ENCODE results near the gene FRY. TPM values are rescaled to one million over a fixed set of nuclear protein-coding genes. Genes with fewer than 3 reads are reported as not detected.

The FRY gene
- total RNA-seq, 1 experiment from 2014 or later = 4.7 TPM

- H3K4me1 ChIP-seq (replicated peaks; ENCODE audit: insufficient read depth) = peaks cover 9% of the 10 kb centered on the region
- DNase-seq = no peak
Observed at GRCh38 chr13:32007494-32007893, 24.1 kb upstream of the FRY start.

GRCh38 chr13:32008518-32009175 is 22.9 kb upstream of the FRY start:
- intact Hi-C loops (cut with micrococcal nuclease; ENCODE audit: unreplicated experiment) = no loop called here

More at GRCh38 chr13:32007494-32007893, 24.1 kb upstream of the FRY start:
- ChIA-PET CTCF (no interaction called here), POLR2A (ENCODE audit: unreplicated experiment) (no interaction called here)
- H4K20me1 ChIP-seq (ENCODE audit: insufficient read depth) = no peaks in the 10 kb centered on the region
- H3K36me3 ChIP-seq (ENCODE audit: low read depth) = no peaks in the 10 kb centered on the region
- no peak overlapping the region for H3K27ac ChIP-seq
- H3K4me2 ChIP-seq = no peak overlapping the region
- H3F3A ChIP-seq (ENCODE audit: insufficient read depth, low read depth) = no peaks in the 10 kb centered on the region
- H3K4me3 ChIP-seq = no peak overlapping the region
- intact Hi-C loops (cut with micrococcal nuclease; ENCODE audit: unreplicated experiment) = no loop called here
- no peaks in the 10 kb centered on the region for H3K79me2 ChIP-seq (ENCODE audit: low read depth)
- no TSS peak for BruUV-seq (replicated peaks)
- H3K27me3 ChIP-seq (ENCODE audit: insufficient read depth, low read depth) = no peaks in the 10 kb centered on the region
- H3K9me3 ChIP-seq (ENCODE audit: insufficient read depth, low read depth) = no peaks in the 10 kb centered on the region
- H3K9me2 ChIP-seq (ENCODE audit: insufficient read depth) = no peaks in the 10 kb centered on the region
- no peak for TF ChIP-seq EZH2 (IDR thresholded peaks at IDR 0.05; ENCODE audit: low read depth)
- TF ChIP-seq CTCF (conservative IDR thresholded peaks at IDR 0.05) = no peak
- H2AFZ ChIP-seq = no peak overlapping the region

GRCh38 chr13:32009362-32009761 is 22.2 kb upstream of the FRY start:
- no peaks in the 10 kb centered on the region for H3K79me2 ChIP-seq (ENCODE audit: low read depth)
- no peaks in the 10 kb centered on the region for H3K27me3 ChIP-seq (ENCODE audit: insufficient read depth, low read depth)
- peaks cover 2% of the 10 kb centered on the region; the same call in 1 of the 2 replicates for H3K4me1 ChIP-seq (replicated peaks; ENCODE audit: insufficient read depth)
- H4K20me1 ChIP-seq (ENCODE audit: insufficient read depth) = no peaks in the 10 kb centered on the region
- no peak for DNase-seq
- no peak overlapping the region for H2AFZ ChIP-seq
- H3K27ac ChIP-seq = no peak overlapping the region
- TF ChIP-seq CTCF (conservative IDR thresholded peaks at IDR 0.05) (no peak), EZH2 (IDR thresholded peaks at IDR 0.05; ENCODE audit: low read depth) (no peak)
- intact Hi-C loops (cut with micrococcal nuclease; ENCODE audit: unreplicated experiment) = no loop called here
- H3K4me2 ChIP-seq = no peak overlapping the region
- H3K36me3 ChIP-seq (ENCODE audit: low read depth) = no peaks in the 10 kb centered on the region
- no peaks in the 10 kb centered on the region for H3K9me2 ChIP-seq (ENCODE audit: insufficient read depth)
- ChIA-PET POLR2A (ENCODE audit: unreplicated experiment) (no interaction called here), CTCF (no interaction called here)
- H3K4me3 ChIP-seq = no peak overlapping the region
- no TSS peak for BruUV-seq (replicated peaks)
- no peaks in the 10 kb centered on the region for H3F3A ChIP-seq (ENCODE audit: insufficient read depth, low read depth)
- H3K9me3 ChIP-seq (ENCODE audit: insufficient read depth, low read depth) = no peaks in the 10 kb centered on the region

More at GRCh38 chr13:32008518-32009175, 22.9 kb upstream of the FRY start:
- POLR2A ChIA-PET (ENCODE audit: unreplicated experiment) = no interaction called here
- Histone ChIP-seq H3K4me3 (no peak overlapping the region), H3K4me1 (replicated peaks; ENCODE audit: insufficient read depth) (peaks cover 9% of the 10 kb centered on the region), H3K27ac (no peak overlapping the region), H3F3A (ENCODE audit: insufficient read depth, low read depth) (no peaks in the 10 kb centered on the region), H3K4me2 (no peak overlapping the region), H3K9me3 (ENCODE audit: insufficient read depth, low read depth) (no peaks in the 10 kb centered on the region), H2AFZ (no peak overlapping the region), H3K36me3 (ENCODE audit: low read depth) (no peaks in the 10 kb centered on the region), H3K79me2 (ENCODE audit: low read depth) (no peaks in the 10 kb centered on the region), H3K9me2 (ENCODE audit: insufficient read depth) (no peaks in the 10 kb centered on the region), H3K27me3 (ENCODE audit: insufficient read depth, low read depth) (no peaks in the 10 kb centered on the region), H4K20me1 (ENCODE audit: insufficient read depth) (no peaks in the 10 kb centered on the region)
- no TSS peak for BruUV-seq (replicated peaks)
- CTCF ChIA-PET = no interaction called here
- TF ChIP-seq EZH2 (IDR thresholded peaks at IDR 0.05; ENCODE audit: low read depth) = no peak
- TF ChIP-seq CTCF (conservative IDR thresholded peaks at IDR 0.05) = no peak
- no peak for DNase-seq

All from PC-9 (cell line).